Stimulated activated CD4-positive, alpha-beta T cell treated with anti-CD3 and anti-CD28 coated beads, Interleukin-15, amount 100 ng/mL, for 1 hour (primary cell): ENCODE data around the gene SLC49A3.
"Not testable (repeated sequence)": the region's sequence is repeated elsewhere in the genome, so short reads cannot be mapped to it uniquely, and the experiment has no call there.

Source experiments
- DNase-seq, 2 donors: peaks; one replicate each; pipeline ENCODE4 v3.0.0-alpha.2; 2020; ENCODE audit warnings: low read depth in 1 of 2, low spot score in 1 of 2

SLC49A3 gene

GRCh38 chr4:722169-722725 lies 33.3 kb upstream of the SLC49A3 start:
- no peak for DNase-seq

DNA sequence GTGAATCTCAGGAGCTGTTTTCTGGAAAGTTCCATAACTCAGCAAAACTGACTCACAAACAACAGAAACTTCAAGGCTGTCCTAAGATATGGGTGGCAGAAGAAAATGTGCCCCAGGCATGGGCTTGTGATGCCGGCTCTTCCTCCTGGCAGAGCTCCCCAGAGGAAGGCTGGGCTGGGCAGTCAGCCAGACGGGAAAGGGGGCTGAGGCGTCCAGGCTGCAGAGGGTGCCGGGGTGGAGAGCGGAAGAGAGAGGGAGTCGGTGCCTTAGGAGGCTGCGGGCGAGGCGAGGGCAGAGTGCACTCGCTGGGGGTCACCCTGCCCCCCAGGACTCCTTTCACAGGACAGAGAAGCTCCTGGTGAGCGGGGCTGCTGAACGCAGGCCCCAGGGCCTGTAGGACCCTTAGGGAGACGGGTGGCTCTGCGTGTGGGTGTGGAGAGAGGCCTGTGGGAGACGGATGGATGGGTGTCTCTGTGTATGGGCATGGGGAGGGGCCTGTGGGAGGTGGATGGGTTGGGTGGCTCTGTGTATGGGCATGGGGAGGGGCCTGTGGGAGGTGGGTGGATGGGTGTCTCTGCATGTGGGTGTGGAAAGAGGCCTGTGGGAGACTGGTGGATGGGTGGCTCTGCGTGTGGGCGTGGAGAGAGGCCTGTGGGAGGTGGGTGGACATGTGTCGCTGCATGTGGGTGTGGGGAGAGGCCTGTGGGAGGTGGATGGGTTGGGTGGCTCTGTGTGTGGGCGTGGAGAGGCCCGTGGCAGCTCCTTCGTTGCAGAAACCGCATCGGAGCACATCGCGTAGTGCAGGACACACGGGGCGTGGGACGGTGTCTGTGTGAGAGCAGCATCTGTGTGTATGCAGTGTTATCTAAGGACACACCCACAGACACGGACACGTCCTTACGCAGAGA lies 32.6 kb upstream of the SLC49A3 start:
- no peak for DNase-seq

GRCh38 chr4:720111-720860 lies 31.3 kb upstream of the SLC49A3 start:
- no peak for DNase-seq

GRCh38 chr4:718460-718859 lies 29.5 kb upstream of the SLC49A3 start:
- no peak for DNase-seq

- no peak for DNase-seq
Measured at GRCh38 chr4:717601-718320, 28.8 kb upstream of the SLC49A3 start.

GRCh38 chr4:714087-714486 lies 25.1 kb upstream of the SLC49A3 start:
- DNase-seq = no peak

DNA sequence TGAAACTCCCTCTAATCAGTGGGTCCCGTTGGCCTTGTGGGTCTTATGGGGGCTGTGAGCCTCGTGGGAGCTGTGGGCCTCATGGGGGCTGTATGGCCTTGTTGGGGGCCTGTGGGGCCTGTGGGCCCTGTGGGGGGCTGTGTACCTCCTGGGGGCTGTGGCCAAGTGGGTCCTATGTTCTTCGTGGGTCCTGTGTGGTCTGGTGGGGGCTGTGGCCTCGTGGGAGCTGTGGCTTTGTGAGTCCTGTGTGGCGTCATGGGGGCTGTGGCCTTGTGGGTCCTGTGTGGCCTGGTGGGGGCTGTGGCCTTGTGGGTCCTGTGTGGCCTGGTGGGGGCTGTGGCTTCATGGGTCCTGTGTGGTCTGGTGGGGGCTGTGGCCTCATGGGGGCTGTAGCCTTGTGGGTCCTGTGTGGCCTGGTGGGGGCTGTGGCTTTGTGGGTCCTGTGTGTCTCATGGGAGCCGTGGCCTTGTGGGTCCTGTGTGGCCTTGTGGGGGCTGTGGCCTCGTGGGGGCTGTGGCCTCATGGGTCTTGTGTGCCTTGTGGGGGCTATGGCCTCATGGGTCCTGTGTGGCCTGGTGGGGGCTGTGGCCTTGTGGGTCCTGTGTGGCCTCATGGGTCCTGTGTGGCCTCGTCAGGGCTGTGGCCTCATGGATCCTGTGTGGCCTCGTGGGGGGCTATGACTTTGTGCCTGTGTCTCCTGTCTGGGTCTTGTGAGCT lies 24.1 kb upstream of the SLC49A3 start:
- no peak for DNase-seq

DNA sequence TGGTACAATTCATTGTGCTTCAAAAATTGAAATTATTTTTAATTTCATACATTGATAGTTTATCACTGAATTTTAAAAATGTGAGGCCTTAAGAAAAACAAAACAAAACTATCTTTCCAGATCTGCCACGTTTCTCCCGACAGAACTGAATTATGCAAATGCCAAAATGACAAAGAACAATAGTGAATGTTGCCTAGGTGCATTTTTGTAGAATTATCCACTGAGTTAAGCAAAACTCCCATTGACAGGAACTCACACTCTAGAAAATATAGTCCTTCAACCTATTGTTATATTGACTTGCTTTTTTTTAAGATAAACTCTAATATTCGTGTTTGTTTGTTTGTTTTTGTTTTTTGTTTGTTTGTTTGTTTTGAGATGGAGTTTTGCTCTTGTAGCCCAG lies 23.1 kb upstream of the SLC49A3 start:
- DNase-seq = no peak

GRCh38 chr4:710916-711315 lies 22.0 kb upstream of the SLC49A3 start:
- DNase-seq = no peak

DNA sequence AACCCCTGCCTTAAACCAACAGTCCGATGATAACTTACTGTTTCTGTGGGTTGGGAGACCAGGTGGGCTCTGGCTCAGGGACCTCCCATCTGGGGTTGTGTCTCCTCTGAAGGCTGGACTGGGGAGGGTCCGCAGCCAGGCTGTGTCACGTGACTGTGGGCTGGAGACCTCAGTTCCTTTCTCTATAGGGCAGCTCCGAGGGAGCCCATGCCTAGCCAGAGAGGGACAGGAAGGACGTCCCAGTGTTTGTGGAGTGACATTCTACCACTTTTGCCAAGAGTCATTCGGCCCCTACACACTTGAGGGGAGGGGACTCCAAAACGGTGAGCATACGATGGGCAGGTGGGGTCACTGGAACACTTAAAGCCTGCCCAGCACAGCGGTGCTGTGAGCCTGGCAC lies 21.2 kb upstream of the SLC49A3 start:
- DNase-seq = no peak

- no peak for DNase-seq
Measured at GRCh38 chr4:709348-709747, 20.4 kb upstream of the SLC49A3 start.

GRCh38 chr4:708631-708933 lies 19.6 kb upstream of the SLC49A3 start:
- no peak for DNase-seq

- no peak for DNase-seq
Measured at GRCh38 chr4:707929-708630, 19.1 kb upstream of the SLC49A3 start.

DNA sequence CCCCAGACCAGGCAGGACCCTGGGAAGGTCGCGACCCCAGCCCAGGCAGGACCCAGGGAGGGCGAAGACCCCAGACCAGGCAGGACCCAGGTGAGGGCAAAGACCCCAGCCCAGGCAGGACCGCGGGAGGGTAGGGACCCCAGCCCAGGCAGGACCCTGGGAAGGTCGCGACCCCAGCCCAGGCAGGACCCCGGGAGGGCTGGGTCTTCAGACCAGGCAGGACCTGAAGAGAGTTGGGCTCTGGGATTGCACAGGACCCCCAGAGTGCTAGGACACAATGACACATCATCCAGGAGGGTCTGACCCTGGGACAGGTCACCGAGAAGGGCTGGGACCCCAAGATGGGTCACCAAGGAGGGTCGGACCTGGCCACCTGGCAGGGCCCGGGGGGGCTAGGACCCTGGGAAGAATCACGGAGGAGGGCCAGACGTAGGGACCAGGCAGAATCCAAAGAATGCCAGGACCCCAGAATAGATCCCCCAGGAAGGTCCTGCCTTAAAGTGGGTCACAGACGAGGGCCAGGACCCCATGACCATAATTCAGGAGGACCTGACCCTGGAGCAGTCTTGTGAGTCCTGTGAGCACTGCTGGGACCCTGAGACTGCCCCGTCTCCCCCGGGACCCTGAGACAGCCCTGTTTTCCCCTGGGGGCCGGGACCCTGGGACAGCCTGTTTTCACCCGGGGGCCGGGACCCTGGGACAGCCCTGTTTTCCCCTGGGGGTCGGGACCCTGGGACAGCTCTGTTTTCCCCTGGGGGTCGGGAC lies 18.1 kb upstream of the SLC49A3 start:
- no peak for DNase-seq

- not testable (repeated sequence) for DNase-seq
Measured at GRCh38 chr4:706083-706633, 17.2 kb upstream of the SLC49A3 start.

GRCh38 chr4:705278-706082 lies 16.5 kb upstream of the SLC49A3 start, which contains the start of gene PCGF3:
Gene PCGF3, plus strand, starts transcription at chr4:705832. Its CDS starts 27,849 bp downstream, at chr4:733681.
- DNase-seq = peak; percentile 94 to 98

- no peak for DNase-seq
Measured at GRCh38 chr4:704971-705277, 16.0 kb upstream of the SLC49A3 start.

- no peak for DNase-seq
Measured at GRCh38 chr4:704198-704891, 15.4 kb upstream of the SLC49A3 start.
